Adrenal gland (tissue), 5 donors: ENCODE measurements around the gene FGF21.

ENCODE experiments used
- CTCF ChIP-seq, 6 experiments: fragments of 450-650 bp in 4 of 6; fragments of 200-600 bp in 2 of 6; sonication (generic) in 1 of 6; IDR thresholded peaks; 1 replicate in 5 of 6; 2 replicates in 1 of 6; pipeline versions ENCODE4 v1.5.1 to v1.8.0; 2016 to 2021; ENCODE audit warnings: antibody characterized with exemption in 6 of 6, mild to moderate bottlenecking in 2 of 6, moderate library complexity in 1 of 6
- POLR2A ChIP-seq, 2 donors: fragments of 450-650 bp; IDR thresholded peaks; one replicate each; pipeline ENCODE4 v1.6.1; 2017; ENCODE audit warnings: antibody characterized with exemption in 2 of 2, mild to moderate bottlenecking in 2 of 2, moderate library complexity in 1 of 2
- donor health status: DM: no; HTN: no; CAD: no.

- TF ChIP-seq CTCF (IDR thresholded peaks at IDR 0.05) = no peak
- no peak for TF ChIP-seq POLR2A (IDR thresholded peaks at IDR 0.05)
Measured at GRCh38 chr19:48751845-48752495, 3.4 kb upstream of the FGF21 start.
